Sigmoid colon (tissue), 7 donors: ENCODE data around the gene E2F2. TPM values are rescaled to one million over a fixed set of nuclear protein-coding genes. Genes with fewer than 3 reads are reported as not detected.
"Not testable (repeated sequence)": the region's sequence is repeated elsewhere in the genome, so short reads cannot be mapped to it uniquely, and the experiment has no call there.

Source experiments
- DNase-seq: peaks from one replicate; pipeline ENCODE4 v3.0.0-alpha.2; 2019
- H3K27ac ChIP-seq, 4 donors: fragments of 200-600 bp; sonication (generic); one replicate each; pipeline ENCODE4 v1.5.1; 2016 to 2019; ENCODE audit warnings: mild to moderate bottlenecking in 1 of 4
- H3K27me3 ChIP-seq, 3 donors: fragments of 200-600 bp; sonication (generic); one replicate each; pipeline ENCODE4 v1.5.1; 2019; ENCODE audit warnings: mild to moderate bottlenecking in 1 of 3
- H3K36me3 ChIP-seq, 4 donors: fragments of 200-600 bp; sonication (generic); one replicate each; pipeline ENCODE4 v1.5.1; 2016 to 2019
- H3K4me1 ChIP-seq, 4 donors: fragments of 200-600 bp; sonication (generic); one replicate each; pipeline ENCODE4 v1.5.1; 2017 to 2019
- H3K4me3 ChIP-seq, 4 donors: fragments of 200-600 bp; sonication (generic); one replicate each; pipeline ENCODE4 v1.5.1; 2017 to 2019; ENCODE audit warnings: mild to moderate bottlenecking in 2 of 4, moderate library complexity in 1 of 4
- H3K9me3 ChIP-seq, 4 donors: fragments of 200-600 bp in 3 of 4; sonication (generic) in 3 of 4; one replicate each; pipeline versions ENCODE4 v1.5.1 to v1.6.1; 2013 to 2019
- CTCF ChIP-seq, 4 experiments: fragments of 450-650 bp in 3 of 4; fragments of 200-600 bp in 1 of 4; IDR thresholded peaks; one replicate each; pipeline ENCODE4 v1.5.1; 2016 to 2019; ENCODE audit warnings: antibody characterized with exemption in 4 of 4, mild to moderate bottlenecking in 3 of 4, moderate library complexity in 2 of 4
- EP300 ChIP-seq, 4 donors: sonication (generic); formaldehyde crosslinking; IDR thresholded peaks; one replicate each; pipeline ENCODE4 v1.6.1; 2017; ENCODE audit warnings: antibody characterized with exemption in 4 of 4
- POLR2A ChIP-seq, 2 donors: fragments of 450-650 bp; IDR thresholded peaks; one replicate each; pipeline ENCODE4 v1.6.1; 2016; ENCODE audit warnings: antibody characterized with exemption in 2 of 2, mild to moderate bottlenecking in 2 of 2, moderate library complexity in 2 of 2
- POLR2AphosphoS5 ChIP-seq, 4 donors: sonication (generic); formaldehyde crosslinking; IDR thresholded peaks; one replicate each; pipeline ENCODE4 v1.6.1; 2017; ENCODE audit warnings: antibody characterized with exemption in 4 of 4
- WGBS, 2 donors: extraction: QIAGEN DNeasy Blood & Tissue Kit; methylation state at CpG; one replicate each; pipeline ENCODE4 v1.1.7; 2013; 5-methylcytosine and 5-hydroxymethylcytosine counted together
- intact Hi-C: fragments of 100-400 bp; cut with DNase I; formaldehyde crosslinking; loops from one replicate; pipeline ENCODE4 v1.15.1; 2023
- polyA plus RNA-seq, 3 donors: library from polyadenylated mRNA; stranded (reverse); fragments of 200-250 nt; gene quantifications; one replicate each; pipeline ENCODE4 v1.2.3, GENCODE V29; 2013
- total RNA-seq, 4 donors: library from RNA; depleted of rRNA; stranded (reverse); fragments of >200 nt; gene quantifications; one replicate each; pipeline ENCODE4 v1.1.0, GENCODE V29; 2016
- donor health status: healthy with polysubstance abuse.
- donor health status: Bipolar disorder and iron deficiency.
- donor health status: healthy.

Gene E2F2
- total and polyA plus RNA-seq, 7 donors = 0.14 to 10.6 (median 2.4) TPM; not detected in 2

- Histone ChIP-seq H3K9me3 (no peaks in the 10 kb centered on the region), H3K36me3 (no peaks in the 10 kb centered on the region), H3K27me3 (no peaks in the 10 kb centered on the region), H3K4me3 (no peak overlapping the region), H3K4me1 (peaks cover 0 to 5% (median 0%) of the 10 kb centered on the region in 4 donors), H3K27ac (no peak overlapping the region)
- TF ChIP-seq CTCF (IDR thresholded peaks at IDR 0.05) (no peak), POLR2AphosphoS5 (IDR thresholded peaks at IDR 0.05) (no peak), POLR2A (IDR thresholded peaks at IDR 0.05) (no peak), EP300 (IDR thresholded peaks at IDR 0.05) (no peak)
- intact Hi-C loops = loop anchor here (1.0 to 2.0 kb wide), 2 partner anchors 41 to 139 kb away; no protein-coding TSS in a partner anchor
- DNase-seq = no peak
- 71 to 86% methylated on average over 3 of the region's 3 CpGs for WGBS, 2 donors
These were observed 33.1 kb downstream of the E2F2 start for GRCh38 chr1:23497777-23498439.

GRCh38 chr1:23496490-23497181 lies 34.4 kb downstream of the E2F2 start:
- Histone ChIP-seq H3K4me3 (no peak overlapping the region), H3K27ac (no peak overlapping the region), H3K27me3 (no peaks in the 10 kb centered on the region), H3K4me1 (peaks cover 0 to 5% (median 0%) of the 10 kb centered on the region in 4 donors), H3K9me3 (no peaks in the 10 kb centered on the region), H3K36me3 (no peaks in the 10 kb centered on the region)
- no peak for TF ChIP-seq POLR2AphosphoS5 (IDR thresholded peaks at IDR 0.05)
- no peak for TF ChIP-seq POLR2A (IDR thresholded peaks at IDR 0.05)
- no peak for TF ChIP-seq CTCF (IDR thresholded peaks at IDR 0.05)
- no peak for TF ChIP-seq EP300 (IDR thresholded peaks at IDR 0.05)
- intact Hi-C loops = loop anchor here (1.0 to 2.0 kb wide), 2 partner anchors 43 to 140 kb away; no protein-coding TSS in a partner anchor
- WGBS, 2 donors = 75 to 80% methylated on average over 7 of the region's 7 CpGs
- DNase-seq = no peak

GRCh38 chr1:23494836-23495235 lies 36.2 kb downstream of the E2F2 start:
- H3K36me3 ChIP-seq, H3K27ac ChIP-seq, H3K9me3 ChIP-seq, intact Hi-C loops, DNase-seq, H3K4me3 ChIP-seq, H3K4me1 ChIP-seq, H3K27me3 ChIP-seq: not testable (repeated sequence)
- WGBS, 2 donors = 79 to 84% methylated on average over 6 of the region's 6 CpGs

GRCh38 chr1:23492776-23493175 lies 38.3 kb downstream of the E2F2 start:
- WGBS, 2 donors = 90 to 93% methylated on average over 6 of the region's 6 CpGs
- H3K9me3 ChIP-seq, H3K4me3 ChIP-seq, H3K27ac ChIP-seq, H3K27me3 ChIP-seq, intact Hi-C loops, H3K4me1 ChIP-seq, H3K36me3 ChIP-seq, DNase-seq: not testable (repeated sequence)

- H3K9me3 ChIP-seq = no peaks in the 10 kb centered on the region
- WGBS, 2 donors = 93 to 99% methylated on average over 3 of the region's 3 CpGs
- no peak overlapping the region for H3K27ac ChIP-seq
- peaks cover 0 to 1% (median 0%) of the 10 kb centered on the region in 4 donors for H3K4me1 ChIP-seq
- no peak for DNase-seq
- H3K27me3 ChIP-seq = no peaks in the 10 kb centered on the region
- no peak overlapping the region for H3K4me3 ChIP-seq
- intact Hi-C loops = no loop called here
- no peak for TF ChIP-seq POLR2A (IDR thresholded peaks at IDR 0.05)
- no peak for TF ChIP-seq POLR2AphosphoS5 (IDR thresholded peaks at IDR 0.05)
- no peaks in the 10 kb centered on the region for H3K36me3 ChIP-seq
These were observed 38.8 kb downstream of the E2F2 start for GRCh38 chr1:23492132-23492720.

- no peaks in the 10 kb centered on the region for H3K36me3 ChIP-seq
- H3K27ac ChIP-seq = no peak overlapping the region
- no peak for TF ChIP-seq POLR2AphosphoS5 (IDR thresholded peaks at IDR 0.05)
- no peak for TF ChIP-seq POLR2A (IDR thresholded peaks at IDR 0.05)
- TF ChIP-seq EP300 (IDR thresholded peaks at IDR 0.05) = no peak
- no peak for TF ChIP-seq CTCF (IDR thresholded peaks at IDR 0.05)
- no peaks in the 10 kb centered on the region for H3K27me3 ChIP-seq
- no peak for DNase-seq
- H3K4me3 ChIP-seq = no peak overlapping the region
- intact Hi-C loops = no loop called here
- WGBS, 2 donors = 49 to 61% methylated on average over 5 of the region's 5 CpGs
- peaks cover 0 to 3% (median 2%) of the 10 kb centered on the region in 4 donors for H3K4me1 ChIP-seq
- H3K9me3 ChIP-seq = no peaks in the 10 kb centered on the region
These were observed 41.2 kb downstream of the E2F2 start for GRCh38 chr1:23489842-23490241.
